GM18508 (cell line): ENCODE data around the gene ZC3H8.
"Not testable (repeated sequence)": the region's sequence is repeated elsewhere in the genome, so short reads cannot be mapped to it uniquely, and the experiment has no call there.

Experiments used
- ATAC-seq: cut with Tn5 transposase; IDR thresholded peaks from one replicate; pipeline ENCODE4 v1.9.1; 2021; ENCODE audit warnings: moderate number of reproducible peaks; ENCODE audit not compliant: insufficient read depth, unreplicated experiment

ZC3H8 gene

GRCh38 chr2:112254466-112255240 lies at the start of gene ZC3H8:
Gene ZC3H8, minus strand, starts transcription at chr2:112255042. Its CDS starts 61 bp downstream, at chr2:112254981.
- ATAC-seq: peak; percentile 59

- ATAC-seq: no peak
These were observed 49.6 kb upstream of the ZC3H8 start for GRCh38 chr2:112304298-112304941.

GRCh38 chr2:112301973-112302372 lies 47.1 kb upstream of the ZC3H8 start:
- no peak for ATAC-seq

DNA sequence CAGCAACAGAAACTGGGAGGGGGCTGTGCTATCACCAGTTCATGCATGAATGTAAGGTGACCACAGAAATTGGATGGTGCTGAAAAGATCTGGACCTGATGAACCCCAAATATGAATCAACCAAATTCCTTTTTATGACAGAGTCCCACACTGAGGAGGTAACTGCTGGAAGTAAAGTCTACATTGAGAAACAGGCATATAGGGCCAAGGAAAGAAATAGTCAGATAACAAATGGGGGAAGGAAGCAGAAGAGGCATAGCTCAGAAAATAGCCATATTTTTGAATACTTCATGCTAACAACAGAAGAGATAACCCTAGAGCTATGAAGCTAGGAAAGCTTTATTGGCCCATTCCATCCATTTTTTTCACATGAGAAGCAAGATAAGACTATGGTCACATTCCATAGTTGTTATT lies 46.3 kb upstream of the ZC3H8 start:
- no peak for ATAC-seq

- ATAC-seq: no peak
These were observed 41.6 kb upstream of the ZC3H8 start for GRCh38 chr2:112296407-112296806.

GRCh38 chr2:112295407-112296078 lies 40.7 kb upstream of the ZC3H8 start:
- ATAC-seq: no peak

- ATAC-seq: no peak
These were observed 39.0 kb upstream of the ZC3H8 start for GRCh38 chr2:112293636-112294401.

DNA sequence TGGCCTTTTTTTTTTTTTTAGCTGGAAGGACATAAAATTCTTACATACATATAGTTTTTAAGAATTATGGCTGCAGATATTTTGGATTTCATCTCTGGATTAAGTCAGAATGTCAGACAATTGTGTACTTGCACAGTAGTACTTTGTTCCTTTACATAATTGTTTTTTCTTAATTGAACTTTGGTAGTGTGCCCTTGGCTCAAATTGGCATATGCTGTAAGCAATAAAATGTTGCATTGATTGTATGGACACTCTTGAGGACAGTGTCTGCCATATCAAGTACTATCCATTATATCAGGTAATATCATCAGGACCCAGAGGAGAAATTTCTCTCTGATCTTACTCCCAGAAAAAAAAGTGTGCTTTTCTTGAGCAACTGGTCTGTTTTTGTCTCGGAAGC lies 35.8 kb upstream of the ZC3H8 start:
- ATAC-seq: no peak

DNA sequence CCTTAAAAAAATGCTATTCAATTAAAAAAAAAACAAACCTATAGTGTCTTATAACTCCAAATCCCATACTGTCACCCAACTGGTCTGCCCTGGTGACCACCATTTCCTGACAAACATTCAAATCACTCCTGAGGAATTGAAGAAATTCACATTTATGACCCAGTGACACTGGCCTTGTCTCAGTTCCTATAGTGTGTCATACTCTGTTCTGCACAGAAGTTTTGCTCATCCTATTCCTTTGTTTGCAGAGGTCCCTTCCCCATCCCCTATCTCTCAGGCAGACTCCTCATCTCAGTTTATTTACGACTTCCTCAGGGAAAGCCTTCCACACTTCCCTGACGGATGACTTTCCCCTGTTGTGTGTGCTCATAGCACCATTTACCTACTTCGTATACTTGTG lies 35.2 kb upstream of the ZC3H8 start:
- ATAC-seq: no peak

DNA sequence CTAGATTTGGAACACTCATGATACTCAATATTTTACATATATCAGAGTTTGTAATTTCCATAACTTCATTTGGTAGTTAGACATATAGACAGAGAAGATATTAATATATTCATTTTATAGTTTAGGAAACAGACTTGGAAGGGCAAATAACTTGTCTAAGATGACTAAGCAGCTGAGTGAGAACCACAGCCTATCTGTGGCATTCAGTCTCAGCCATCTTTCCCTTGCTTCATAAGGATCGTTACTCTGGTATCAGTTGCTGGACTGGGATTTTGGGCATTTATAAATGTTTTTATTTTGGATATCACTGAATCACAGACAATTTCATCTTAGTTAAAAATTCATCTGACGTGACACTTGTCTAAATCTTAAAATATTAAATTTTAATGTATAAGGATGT lies 28.7 kb upstream of the ZC3H8 start:
- ATAC-seq: not testable (repeated sequence)

DNA sequence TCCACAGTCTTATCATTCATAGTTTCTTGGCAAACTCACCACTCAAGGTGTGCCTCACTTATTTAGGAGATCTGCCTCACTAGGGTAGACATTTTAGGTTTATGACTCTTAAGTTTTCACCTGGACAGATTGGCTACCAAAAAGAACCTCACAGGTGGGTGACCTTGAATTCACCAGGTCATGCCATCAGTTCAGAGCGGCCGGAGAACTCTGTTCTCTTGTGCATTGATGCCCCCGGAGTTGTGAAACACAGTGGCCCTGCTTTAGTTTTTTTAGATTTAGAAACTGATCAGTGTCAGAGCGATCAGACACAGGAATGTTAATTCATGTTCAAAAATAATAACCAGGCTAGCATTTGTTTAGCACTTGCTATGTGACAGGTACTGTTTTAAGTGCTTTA lies 27.2 kb upstream of the ZC3H8 start:
- not testable (repeated sequence) for ATAC-seq

DNA sequence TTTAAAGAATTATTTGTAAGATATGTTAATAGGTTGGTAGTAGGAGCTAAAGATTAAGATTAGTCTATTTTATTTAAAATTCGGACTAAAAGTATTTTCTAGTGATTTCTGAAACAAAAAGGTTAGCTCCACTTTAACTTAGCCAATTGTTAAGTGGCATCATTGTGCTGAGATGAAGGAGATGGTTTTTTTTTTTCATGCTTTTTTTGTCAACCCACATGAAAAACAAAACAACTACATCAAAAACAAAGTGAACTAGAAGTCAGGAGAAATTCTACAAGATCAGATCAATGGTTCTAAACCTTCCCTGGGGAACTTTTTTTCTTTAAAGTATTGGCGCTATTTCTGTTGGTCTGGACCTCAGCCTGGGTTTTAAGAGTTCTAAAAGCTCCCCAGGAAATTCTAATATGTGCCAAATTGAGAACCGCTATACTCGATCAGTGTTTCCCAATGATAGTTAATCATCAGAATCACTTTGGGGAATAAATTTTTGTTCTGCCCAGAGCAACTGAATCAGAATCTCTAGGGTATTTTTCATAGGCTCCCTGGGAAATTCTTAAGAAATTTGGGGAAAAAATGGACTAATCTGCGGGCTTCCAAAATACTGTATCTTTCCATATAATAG lies 22.9 kb upstream of the ZC3H8 start:
- no peak for ATAC-seq

DNA sequence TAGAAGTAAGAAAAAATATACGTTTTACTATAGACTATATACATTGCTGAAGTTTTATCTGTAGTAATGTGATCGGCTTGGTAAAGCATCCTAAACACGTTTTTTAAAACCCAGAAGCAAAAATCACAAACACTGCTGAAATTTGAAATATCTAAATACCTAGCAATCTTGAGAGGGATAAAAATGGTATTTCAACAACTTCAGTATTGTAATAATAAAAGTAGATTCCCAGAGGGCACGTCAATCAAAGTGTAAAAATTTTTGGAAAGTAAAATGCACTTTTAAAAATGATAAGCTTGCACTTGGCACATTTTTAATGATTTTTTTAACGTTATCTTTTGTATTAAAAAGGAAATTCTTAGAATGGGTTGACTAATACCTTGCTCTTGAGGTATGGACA lies 22.1 kb upstream of the ZC3H8 start:
- no peak for ATAC-seq

GRCh38 chr2:112275887-112276773 lies 21.3 kb upstream of the ZC3H8 start:
- ATAC-seq: peak; percentile 22

DNA sequence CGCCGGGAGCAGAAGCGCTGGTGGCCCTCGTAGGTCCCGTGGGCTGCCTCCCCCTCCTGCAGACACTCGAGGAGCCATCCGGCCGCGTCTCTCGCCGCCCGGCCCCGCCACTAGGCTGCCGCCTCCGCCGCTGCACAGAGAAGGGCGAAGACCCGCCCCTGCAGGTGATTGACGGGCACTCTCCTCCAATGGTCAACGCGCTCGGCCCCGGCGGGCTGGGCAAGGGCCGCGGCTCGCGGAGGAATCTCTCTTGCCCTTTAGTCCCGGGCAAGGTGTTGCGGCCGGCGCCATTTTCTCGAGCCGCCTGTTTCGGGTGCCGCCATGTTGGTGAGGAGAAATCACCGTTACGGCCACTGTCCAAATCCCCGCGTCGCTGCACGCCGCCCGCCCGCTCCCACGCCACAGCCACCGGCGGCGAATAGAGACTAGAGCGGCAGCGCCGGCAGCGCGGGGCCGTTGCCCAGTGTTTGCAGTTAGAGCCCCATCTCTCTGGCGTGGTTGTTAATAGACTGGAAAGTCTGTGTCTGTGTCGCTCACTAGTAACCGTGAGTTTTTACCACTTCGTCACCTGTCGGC lies 20.6 kb upstream of the ZC3H8 start, which contains the start of gene ZC3H6:
ZC3H6 (plus strand) TSS at position 287 of the 576 bp plus-strand sequence. CDS start 398 bp downstream, outside the sequence.
- peak; percentile 91 for ATAC-seq

- no peak for ATAC-seq
These were observed 18.5 kb upstream of the ZC3H8 start for GRCh38 chr2:112273349-112273748.

DNA sequence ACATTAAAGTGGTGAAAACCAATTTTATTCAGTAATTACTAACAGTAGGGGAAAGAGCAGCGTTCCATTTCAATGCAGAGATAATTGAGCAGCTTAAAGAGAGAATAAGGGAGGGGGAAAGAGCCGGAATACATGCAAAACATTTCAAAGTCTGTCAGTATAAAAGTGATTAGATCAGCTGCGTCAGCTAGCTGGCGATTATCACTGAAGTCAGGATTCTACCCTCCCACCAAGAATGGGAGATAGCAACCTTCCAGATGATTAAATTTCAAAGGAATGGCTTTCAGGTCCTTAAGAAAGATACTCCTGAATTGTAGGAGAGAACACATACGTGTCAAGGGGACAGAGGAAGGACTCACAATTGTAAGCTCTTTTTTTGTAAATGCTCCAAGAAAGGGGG lies 17.8 kb upstream of the ZC3H8 start:
- ATAC-seq: no peak

- no peak for ATAC-seq
These were observed 13.7 kb upstream of the ZC3H8 start for GRCh38 chr2:112268547-112268946.

DNA sequence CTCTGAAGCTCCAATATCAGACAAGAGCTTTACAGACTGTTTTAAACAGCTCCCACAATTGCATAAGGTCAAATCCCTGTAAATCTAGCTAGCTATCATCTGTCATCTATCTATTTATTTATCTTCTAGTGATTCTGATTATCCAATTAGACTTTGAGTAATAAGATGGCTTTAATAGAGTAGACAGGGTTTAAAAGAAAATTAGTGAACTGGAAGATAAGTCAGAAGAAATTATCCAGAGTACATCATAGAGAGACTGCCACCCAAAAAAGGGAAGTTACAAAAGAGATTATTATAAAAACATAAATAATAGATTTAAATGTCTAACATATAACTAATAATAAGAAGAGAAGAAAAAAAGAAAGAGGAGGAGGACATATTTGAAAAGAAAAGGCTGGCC lies 8.0 kb upstream of the ZC3H8 start:
- no peak for ATAC-seq
